Gastroesophageal sphincter (tissue), 3 donors: ENCODE results near the gene LYST.

ENCODE experiments used
- CTCF ChIP-seq, 4 experiments: fragments of 200-600 bp in 2 of 4; fragments of 450-650 bp in 2 of 4; sonication (generic) in 1 of 4; IDR thresholded peaks; one replicate each; pipeline ENCODE4 v1.5.1; 2017 to 2019; ENCODE audit warnings: antibody characterized with exemption in 4 of 4, mild to moderate bottlenecking in 2 of 4, moderate library complexity in 2 of 4
- POLR2A ChIP-seq, 2 donors: fragments of 450-650 bp; IDR thresholded peaks; one replicate each; pipeline ENCODE4 v1.6.1; 2017; ENCODE audit warnings: antibody characterized with exemption in 2 of 2, mild to moderate bottlenecking in 2 of 2, moderate library complexity in 1 of 2

- TF ChIP-seq CTCF (IDR thresholded peaks at IDR 0.05) (no peak), POLR2A (IDR thresholded peaks at IDR 0.05) (no peak)
These were observed 7.9 kb downstream of the LYST start for GRCh38 chr1:235858766-235859165.
